ENCODE results near the gene KICS2. TPM values are rescaled to one million over a fixed set of nuclear protein-coding genes. Genes with fewer than 3 reads are reported as not detected.

The KICS2 gene
- total RNA-seq, 4 donors from 2014 or later, result 5.1 to 17.9 (median 11.0) TPM

- in situ Hi-C loops (cut with MboI; ENCODE audit: low sequenced_read_pairs in 4 of 4) (no loop called here), intact Hi-C loops (cut with DNase I; ENCODE audit: low total_unique reads) (no loop called here)
- Histone ChIP-seq H3K9me3 (no peaks in the 10 kb centered on the region), H3K4me3 (no peak overlapping the region), H3K4me1 (no peaks in the 10 kb centered on the region), H3K27ac (no peak overlapping the region), H3K27me3 (no peaks in the 10 kb centered on the region), H3K36me3 (no peaks in the 10 kb centered on the region)
- TF ChIP-seq CTCF (IDR thresholded peaks at IDR 0.05 in 4 of 5, conservative IDR thresholded peaks at IDR 0.05 in 1 of 5) (no peak), POLR2A (IDR thresholded peaks at IDR 0.05) (no peak)
- DNase-seq (no peak), ATAC-seq (no peak)
These were observed 15.3 kb upstream of the KICS2 start for GRCh38 chr12:64237382-64237781.

- in situ Hi-C loops (cut with MboI; ENCODE audit: low sequenced_read_pairs in 4 of 4), result no loop called here
- no peak for DNase-seq
These were observed 14.5 kb upstream of the KICS2 start for GRCh38 chr12:64236549-64236948.

GRCh38 chr12:64232196-64232595 is 10.1 kb upstream of the KICS2 start:
- ATAC-seq (no peak), DNase-seq (no peak)
- intact Hi-C loops (cut with DNase I; ENCODE audit: low total_unique reads) (no loop called here), in situ Hi-C loops (cut with MboI; ENCODE audit: low sequenced_read_pairs in 4 of 4) (no loop called here)
- Histone ChIP-seq H3K27me3 (no peaks in the 10 kb centered on the region), H3K36me3 (no peaks in the 10 kb centered on the region), H3K4me1 (no peaks in the 10 kb centered on the region), H3K4me3 (no peak overlapping the region), H3K9me3 (no peaks in the 10 kb centered on the region), H3K27ac (no peak overlapping the region)
- TF ChIP-seq CTCF (IDR thresholded peaks at IDR 0.05 in 4 of 5, conservative IDR thresholded peaks at IDR 0.05 in 1 of 5), result no peak
- TF ChIP-seq POLR2A (IDR thresholded peaks at IDR 0.05), result no peak

More at GRCh38 chr12:64236549-64236948, 14.5 kb upstream of the KICS2 start:
- H3K27ac ChIP-seq, result no peak overlapping the region
- no peaks in the 10 kb centered on the region for H3K36me3 ChIP-seq
- TF ChIP-seq CTCF (IDR thresholded peaks at IDR 0.05 in 4 of 5, conservative IDR thresholded peaks at IDR 0.05 in 1 of 5), result no peak
- TF ChIP-seq POLR2A (IDR thresholded peaks at IDR 0.05), result no peak
- intact Hi-C loops (cut with DNase I; ENCODE audit: low total_unique reads), result no loop called here
- H3K4me3 ChIP-seq, result no peak overlapping the region
- no peaks in the 10 kb centered on the region for H3K9me3 ChIP-seq
- ATAC-seq, result no peak
- H3K27me3 ChIP-seq, result no peaks in the 10 kb centered on the region
- no peaks in the 10 kb centered on the region for H3K4me1 ChIP-seq

- no peak for TF ChIP-seq CTCF (IDR thresholded peaks at IDR 0.05 in 4 of 5, conservative IDR thresholded peaks at IDR 0.05 in 1 of 5)
- no peak for TF ChIP-seq POLR2A (IDR thresholded peaks at IDR 0.05)
- in situ Hi-C loops (cut with MboI; ENCODE audit: low sequenced_read_pairs in 4 of 4) (no loop called here), intact Hi-C loops (cut with DNase I; ENCODE audit: low total_unique reads) (no loop called here)
- H3K27me3 ChIP-seq, result no peaks in the 10 kb centered on the region
- no peak for DNase-seq
- H3K4me3 ChIP-seq, result no peak overlapping the region
- no peaks in the 10 kb centered on the region for H3K36me3 ChIP-seq
- no peaks in the 10 kb centered on the region for H3K4me1 ChIP-seq
- H3K9me3 ChIP-seq, result no peaks in the 10 kb centered on the region
- no peak overlapping the region for H3K27ac ChIP-seq
- no peak for ATAC-seq
These were observed 7.7 kb upstream of the KICS2 start for GRCh38 chr12:64229796-64230195.

GRCh38 chr12:64229240-64229639 is 7.1 kb upstream of the KICS2 start:
- DNase-seq (no peak), ATAC-seq (no peak)
- no peak overlapping the region for H3K27ac ChIP-seq
- no peaks in the 10 kb centered on the region for H3K27me3 ChIP-seq
- no peaks in the 10 kb centered on the region for H3K4me1 ChIP-seq
- in situ Hi-C loops (cut with MboI; ENCODE audit: low sequenced_read_pairs in 4 of 4) (no loop called here), intact Hi-C loops (cut with DNase I; ENCODE audit: low total_unique reads) (no loop called here)
- TF ChIP-seq POLR2A (IDR thresholded peaks at IDR 0.05), result no peak
- no peaks in the 10 kb centered on the region for H3K9me3 ChIP-seq
- no peak overlapping the region for H3K4me3 ChIP-seq
- H3K36me3 ChIP-seq, result no peaks in the 10 kb centered on the region

Data from gastrocnemius medialis (tissue), 4 donors.